Neural progenitor cell (in vitro differentiated cells): ENCODE measurements around the gene MAP3K2. TPM values are rescaled to one million over a fixed set of nuclear protein-coding genes. Genes with fewer than 3 reads are reported as not detected.

Source experiments
- DNase-seq: peaks from one replicate; pipeline ENCODE4 v3.0.0-alpha.2; 2016; ENCODE audit warnings: low spot score
- H2AFZ ChIP-seq: fragments of 200-600 bp; sonication (generic); replicated peaks from 2 replicates; pipeline ENCODE4 v1.6.1; 2016; ENCODE audit warnings: antibody characterized with exemption
- H3F3A ChIP-seq: fragments of 200-600 bp; sonication (generic); 2 replicates; pipeline ENCODE4 v1.6.1; 2016; ENCODE audit warnings: antibody characterized with exemption, low read depth
- H3K27ac ChIP-seq: fragments of 200-600 bp; sonication (generic); 2 replicates; pipeline ENCODE4 v1.5.1; 2016; ENCODE audit warnings: mild to moderate bottlenecking
- H3K27me3 ChIP-seq: fragments of 200-600 bp; sonication (generic); 2 replicates; pipeline ENCODE4 v1.6.1; 2016; ENCODE audit warnings: mild to moderate bottlenecking, moderate library complexity
- H3K36me3 ChIP-seq: fragments of 200-600 bp; sonication (generic); 2 replicates; pipeline ENCODE4 v1.5.1; 2016
- H3K4me1 ChIP-seq: fragments of 200-600 bp; sonication (generic); 2 replicates; pipeline ENCODE4 v1.6.1; 2016; ENCODE audit warnings: mixed run types
- H3K4me2 ChIP-seq: fragments of 200-600 bp; sonication (generic); 2 replicates; pipeline ENCODE4 v1.6.1; 2016
- H3K4me3 ChIP-seq: fragments of 200-600 bp; sonication (generic); 2 replicates; pipeline ENCODE4 v1.5.1; 2016
- H3K79me2 ChIP-seq: fragments of 200-600 bp; sonication (generic); 2 replicates; pipeline ENCODE4 v1.6.1; 2016; ENCODE audit warnings: low read depth
- H3K9ac ChIP-seq: fragments of 200-600 bp; sonication (generic); 2 replicates; pipeline ENCODE4 v1.6.1; 2016
- H3K9me3 ChIP-seq: fragments of 200-600 bp; sonication (generic); 2 replicates; pipeline ENCODE4 v1.5.1; 2016; ENCODE audit warnings: low read depth
- H4K20me1 ChIP-seq: fragments of 200-600 bp; sonication (generic); 2 replicates; pipeline ENCODE4 v1.6.1; 2016; ENCODE audit warnings: low read depth
- H3K27ac Mint-ChIP-seq: 3 replicates; pipeline ENCODE4 v1.8.0; 2021; ENCODE audit warnings: mixed read lengths
- H3K27me3 Mint-ChIP-seq: 2 replicates; pipeline ENCODE4 v1.8.0; 2022; ENCODE audit warnings: low read depth, mild to moderate bottlenecking, inconsistent platforms, moderate library complexity, mixed read lengths; ENCODE audit not compliant: insufficient read depth
- H3K36me3 Mint-ChIP-seq: 3 replicates; pipeline ENCODE4 v1.8.0; 2021; ENCODE audit warnings: mixed read lengths
- H3K4me1 Mint-ChIP-seq: 3 replicates; pipeline ENCODE4 v1.8.0; 2021; ENCODE audit warnings: mixed read lengths
- H3K4me3 Mint-ChIP-seq: 3 replicates; pipeline ENCODE4 v1.8.0; 2021; ENCODE audit warnings: mild to moderate bottlenecking, moderate library complexity, mixed read lengths
- H3K9me3 Mint-ChIP-seq: 3 replicates; pipeline ENCODE4 v1.8.0; 2020; ENCODE audit warnings: mixed read lengths
- EZH2 ChIP-seq: fragments of 200-600 bp; sonication (generic); IDR thresholded peaks from 2 replicates; pipeline ENCODE4 v1.6.1; 2017; ENCODE audit warnings: antibody characterized with exemption, mild to moderate bottlenecking, moderate library complexity
- EZH2phosphoT487 ChIP-seq: fragments of 200-600 bp; sonication (generic); IDR thresholded peaks from 2 replicates; pipeline ENCODE4 v1.6.1; 2017; ENCODE audit warnings: antibody characterized with exemption
- total RNA-seq: library from RNA; depleted of rRNA; stranded (reverse); fragments of >200 nt; gene quantifications from 2 replicates; pipeline ENCODE4 v1.2.3, GENCODE V29; 2015; ENCODE audit warnings: low replicate concordance
- TF ChIP-seq, protein P1 (sequence below): fragments of 200-600 bp; sonication (generic); IDR thresholded peaks from 2 replicates; pipeline ENCODE4 v1.5.1; 2017; ENCODE audit warnings: antibody characterized with exemption, mild to moderate bottlenecking

The MAP3K2 gene
- total RNA-seq, 1 donor from 2014 or later = 24.5 TPM

DNA sequence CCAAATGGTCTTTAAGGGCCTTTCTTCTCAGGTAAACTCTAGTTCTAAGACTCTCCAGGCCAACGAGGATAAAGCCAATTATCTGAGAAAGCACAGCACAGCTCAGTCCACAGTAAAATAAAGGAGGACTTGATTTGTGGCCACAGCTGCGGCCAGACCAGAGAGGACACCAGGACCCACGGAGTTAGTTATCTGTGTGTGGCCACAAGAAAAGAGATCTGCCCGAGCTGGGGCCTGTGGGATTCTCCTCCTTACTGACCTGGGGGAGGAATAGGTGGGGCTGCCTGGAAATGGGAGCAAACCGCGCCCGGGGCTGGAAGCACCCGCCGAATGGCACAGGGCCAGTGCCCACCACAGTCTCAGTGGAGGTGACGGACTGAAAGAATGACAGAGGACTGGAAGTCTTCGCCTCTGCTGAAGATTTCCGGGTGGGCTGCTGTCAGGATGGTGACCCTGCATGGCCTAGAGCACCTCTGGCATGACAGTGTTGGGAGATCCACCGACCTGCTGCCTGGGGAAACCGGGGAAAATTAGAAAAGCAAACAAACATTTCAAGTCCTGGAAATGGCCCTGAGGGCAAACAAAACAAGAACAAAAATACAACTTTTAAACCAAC, 43.7 kb upstream of the MAP3K2 start:
- Mint-ChIP-seq H3K27ac (no peak overlapping the region), H3K4me1 (no peaks in the 10 kb centered on the region), H3K9me3 (no peaks in the 10 kb centered on the region), H3K4me3 (no peak overlapping the region), H3K36me3 (no peaks in the 10 kb centered on the region), H3K27me3 (no peaks in the 10 kb centered on the region)
- H3K4me2 ChIP-seq = no peak overlapping the region
- TF ChIP-seq EZH2 = no peak
- no peak for TF ChIP-seq EZH2phosphoT487
- TF ChIP-seq, protein P1, sequence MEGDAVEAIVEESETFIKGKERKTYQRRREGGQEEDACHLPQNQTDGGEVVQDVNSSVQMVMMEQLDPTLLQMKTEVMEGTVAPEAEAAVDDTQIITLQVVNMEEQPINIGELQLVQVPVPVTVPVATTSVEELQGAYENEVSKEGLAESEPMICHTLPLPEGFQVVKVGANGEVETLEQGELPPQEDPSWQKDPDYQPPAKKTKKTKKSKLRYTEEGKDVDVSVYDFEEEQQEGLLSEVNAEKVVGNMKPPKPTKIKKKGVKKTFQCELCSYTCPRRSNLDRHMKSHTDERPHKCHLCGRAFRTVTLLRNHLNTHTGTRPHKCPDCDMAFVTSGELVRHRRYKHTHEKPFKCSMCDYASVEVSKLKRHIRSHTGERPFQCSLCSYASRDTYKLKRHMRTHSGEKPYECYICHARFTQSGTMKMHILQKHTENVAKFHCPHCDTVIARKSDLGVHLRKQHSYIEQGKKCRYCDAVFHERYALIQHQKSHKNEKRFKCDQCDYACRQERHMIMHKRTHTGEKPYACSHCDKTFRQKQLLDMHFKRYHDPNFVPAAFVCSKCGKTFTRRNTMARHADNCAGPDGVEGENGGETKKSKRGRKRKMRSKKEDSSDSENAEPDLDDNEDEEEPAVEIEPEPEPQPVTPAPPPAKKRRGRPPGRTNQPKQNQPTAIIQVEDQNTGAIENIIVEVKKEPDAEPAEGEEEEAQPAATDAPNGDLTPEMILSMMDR = no peak
- H3K9me3 ChIP-seq = no peaks in the 10 kb centered on the region
- H3K4me3 ChIP-seq = no peak overlapping the region
- no peaks in the 10 kb centered on the region for H4K20me1 ChIP-seq
- H3K4me1 ChIP-seq = no peaks in the 10 kb centered on the region
- no peak overlapping the region for H2AFZ ChIP-seq
- no peak for DNase-seq
- H3K9ac ChIP-seq = no peak overlapping the region
- no peaks in the 10 kb centered on the region for H3K79me2 ChIP-seq
- H3K27me3 ChIP-seq = no peaks in the 10 kb centered on the region
- no peak overlapping the region for H3K27ac ChIP-seq
- no peaks in the 10 kb centered on the region for H3K36me3 ChIP-seq
- no peaks in the 10 kb centered on the region for H3F3A ChIP-seq

DNA sequence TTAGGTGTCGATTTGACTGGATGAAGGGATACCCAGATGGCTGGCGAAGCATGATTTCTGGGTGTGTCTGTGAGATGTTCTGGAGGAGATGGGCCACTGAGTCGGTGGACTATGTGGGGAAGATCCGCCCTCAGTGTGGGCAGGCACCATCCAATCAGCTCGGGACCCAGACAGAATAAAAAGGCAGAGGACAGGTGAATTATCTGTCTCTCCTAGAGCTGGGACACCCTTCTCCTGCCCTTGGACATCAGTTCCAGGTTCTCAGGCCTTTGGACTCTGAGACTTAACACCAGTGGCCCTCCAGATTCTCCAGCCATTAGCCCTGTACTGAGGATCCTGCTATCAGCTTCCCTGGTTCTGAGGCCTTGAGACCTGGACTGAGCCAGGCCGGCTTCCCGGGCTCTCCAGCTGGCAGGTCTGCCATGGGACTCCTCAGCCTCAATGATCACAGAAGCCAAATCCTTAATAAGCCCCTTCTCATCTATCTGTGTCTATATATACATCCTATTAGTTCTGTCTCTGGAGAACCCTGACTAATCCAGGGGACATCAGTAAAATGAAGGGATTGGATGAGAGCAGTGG, 42.2 kb upstream of the MAP3K2 start:
- no peak for DNase-seq
- peaks cover 9% of the 10 kb centered on the region for H3K4me1 Mint-ChIP-seq

DNA sequence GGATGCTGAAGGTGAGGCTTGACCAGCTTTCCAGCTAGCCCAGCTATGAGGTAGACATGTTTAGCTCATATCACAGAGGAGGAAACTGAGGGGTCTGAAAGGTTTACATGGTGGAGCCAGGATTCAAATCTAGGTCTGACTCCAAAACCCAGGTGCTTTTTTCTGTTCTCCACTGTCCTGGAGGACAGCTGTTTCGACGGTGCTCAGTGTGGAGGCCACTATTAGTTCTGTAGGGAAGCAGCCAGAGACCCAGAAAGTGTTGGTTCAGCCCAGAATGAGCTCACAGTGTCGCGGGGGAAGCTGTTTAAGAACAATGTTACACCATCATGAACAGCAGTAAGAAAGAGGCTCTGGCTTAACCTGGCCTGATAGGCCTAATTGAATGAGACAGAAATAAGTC, 41.5 kb upstream of the MAP3K2 start:
- Histone ChIP-seq H3K9me3 (no peaks in the 10 kb centered on the region), H3F3A (peaks cover 18% of the 10 kb centered on the region), H3K27me3 (peaks cover 16% of the 10 kb centered on the region), H3K9ac (no peak overlapping the region), H2AFZ (no peak overlapping the region), H3K4me1 (peaks cover 7% of the 10 kb centered on the region), H3K27ac (no peak overlapping the region), H4K20me1 (peaks cover 5% of the 10 kb centered on the region), H3K4me3 (no peak overlapping the region), H3K36me3 (no peaks in the 10 kb centered on the region), H3K79me2 (no peaks in the 10 kb centered on the region), H3K4me2 (no peak overlapping the region)
- H3K4me1 Mint-ChIP-seq = peaks cover 9% of the 10 kb centered on the region
- DNase-seq = no peak
- no peaks in the 10 kb centered on the region for H3K36me3 Mint-ChIP-seq
- H3K27ac Mint-ChIP-seq = no peak overlapping the region
- H3K4me3 Mint-ChIP-seq = no peak overlapping the region
- peaks cover 8% of the 10 kb centered on the region for H3K27me3 Mint-ChIP-seq
- TF ChIP-seq, protein P1 = no peak
- no peak for TF ChIP-seq EZH2phosphoT487
- H3K9me3 Mint-ChIP-seq = no peaks in the 10 kb centered on the region

More for the DNA sequence above, 42.2 kb upstream of the MAP3K2 start:
- Histone ChIP-seq H3K9me3 (no peaks in the 10 kb centered on the region), H3K4me2 (no peak overlapping the region), H3K27ac (no peak overlapping the region), H3K9ac (no peak overlapping the region), H3F3A (peaks cover 11% of the 10 kb centered on the region), H2AFZ (no peak overlapping the region), H4K20me1 (peaks cover 5% of the 10 kb centered on the region), H3K36me3 (no peaks in the 10 kb centered on the region), H3K4me3 (no peak overlapping the region), H3K4me1 (peaks cover 4% of the 10 kb centered on the region), H3K27me3 (peaks cover 10% of the 10 kb centered on the region), H3K79me2 (no peaks in the 10 kb centered on the region)
- TF ChIP-seq EZH2 (no peak), EZH2phosphoT487 (no peak)
- TF ChIP-seq, protein P1 = no peak
- Mint-ChIP-seq H3K4me3 (no peak overlapping the region), H3K9me3 (no peaks in the 10 kb centered on the region), H3K27me3 (peaks cover 7% of the 10 kb centered on the region), H3K36me3 (no peaks in the 10 kb centered on the region), H3K27ac (no peak overlapping the region)
